GM18861 (cell line): Measurements from ENCODE around the gene RASSF7.
"Not testable (repeated sequence)": the region's sequence is repeated elsewhere in the genome, so short reads cannot be mapped to it uniquely, and the experiment has no call there.

Experiments
- ATAC-seq: cut with Tn5 transposase; IDR thresholded peaks from one replicate; pipeline ENCODE4 v1.9.1; 2021; ENCODE audit not compliant: unreplicated experiment

The RASSF7 gene, protein sequence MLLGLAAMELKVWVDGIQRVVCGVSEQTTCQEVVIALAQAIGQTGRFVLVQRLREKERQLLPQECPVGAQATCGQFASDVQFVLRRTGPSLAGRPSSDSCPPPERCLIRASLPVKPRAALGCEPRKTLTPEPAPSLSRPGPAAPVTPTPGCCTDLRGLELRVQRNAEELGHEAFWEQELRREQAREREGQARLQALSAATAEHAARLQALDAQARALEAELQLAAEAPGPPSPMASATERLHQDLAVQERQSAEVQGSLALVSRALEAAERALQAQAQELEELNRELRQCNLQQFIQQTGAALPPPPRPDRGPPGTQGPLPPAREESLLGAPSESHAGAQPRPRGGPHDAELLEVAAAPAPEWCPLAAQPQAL

DNA sequence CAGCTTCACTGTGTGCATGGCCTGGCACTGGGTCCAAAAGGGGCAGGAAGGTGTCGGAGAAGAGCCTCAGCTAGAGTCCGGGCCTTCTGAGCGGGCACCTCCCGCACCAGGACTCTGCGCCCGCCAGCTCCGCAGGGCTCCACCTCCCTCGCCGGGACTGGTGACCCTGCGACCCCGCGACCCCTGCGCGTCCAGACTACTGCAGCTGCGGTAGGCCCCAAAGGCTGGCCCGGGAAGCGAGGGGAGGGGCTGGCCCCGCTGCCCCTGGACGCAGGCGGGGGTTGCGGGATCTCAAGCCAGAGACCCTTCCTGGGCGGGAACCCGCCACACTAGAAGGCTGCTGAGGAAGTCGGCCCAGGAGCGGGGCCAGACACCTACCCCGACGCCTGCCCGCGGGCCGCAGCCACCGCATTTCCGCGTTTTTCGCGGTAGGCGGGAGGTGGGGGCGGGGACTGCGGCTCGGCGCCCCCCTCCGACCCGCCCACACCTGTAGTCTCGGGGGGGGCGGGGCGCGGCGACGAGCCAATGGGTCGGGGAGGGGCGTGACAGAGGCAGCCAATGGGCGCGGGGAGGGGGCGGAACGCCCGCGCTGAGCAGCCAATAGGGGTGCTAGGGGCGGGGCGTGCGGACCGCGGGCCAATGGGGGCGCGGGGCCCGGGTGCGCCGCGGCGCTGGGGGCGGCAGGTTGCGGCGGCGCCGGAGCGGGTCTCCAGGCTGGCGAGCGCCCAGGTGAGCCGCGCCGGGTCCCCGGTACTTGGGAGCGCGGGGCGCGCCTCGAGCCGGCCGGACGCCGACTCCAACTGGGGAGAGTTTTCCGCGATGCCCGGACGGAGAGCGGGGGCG lies at the start of gene RASSF7, which contains the start of gene LMNTD2:
TSS of gene RASSF7 (plus strand) at position 666 of the 843 bp plus-strand sequence. CDS start 799 bp downstream, outside the sequence.
TSS of gene LMNTD2 (minus strand) at position 434 of the 843 bp plus-strand sequence. CDS start at position 412, 22 bp downstream.
- peak; percentile 57 for ATAC-seq

DNA sequence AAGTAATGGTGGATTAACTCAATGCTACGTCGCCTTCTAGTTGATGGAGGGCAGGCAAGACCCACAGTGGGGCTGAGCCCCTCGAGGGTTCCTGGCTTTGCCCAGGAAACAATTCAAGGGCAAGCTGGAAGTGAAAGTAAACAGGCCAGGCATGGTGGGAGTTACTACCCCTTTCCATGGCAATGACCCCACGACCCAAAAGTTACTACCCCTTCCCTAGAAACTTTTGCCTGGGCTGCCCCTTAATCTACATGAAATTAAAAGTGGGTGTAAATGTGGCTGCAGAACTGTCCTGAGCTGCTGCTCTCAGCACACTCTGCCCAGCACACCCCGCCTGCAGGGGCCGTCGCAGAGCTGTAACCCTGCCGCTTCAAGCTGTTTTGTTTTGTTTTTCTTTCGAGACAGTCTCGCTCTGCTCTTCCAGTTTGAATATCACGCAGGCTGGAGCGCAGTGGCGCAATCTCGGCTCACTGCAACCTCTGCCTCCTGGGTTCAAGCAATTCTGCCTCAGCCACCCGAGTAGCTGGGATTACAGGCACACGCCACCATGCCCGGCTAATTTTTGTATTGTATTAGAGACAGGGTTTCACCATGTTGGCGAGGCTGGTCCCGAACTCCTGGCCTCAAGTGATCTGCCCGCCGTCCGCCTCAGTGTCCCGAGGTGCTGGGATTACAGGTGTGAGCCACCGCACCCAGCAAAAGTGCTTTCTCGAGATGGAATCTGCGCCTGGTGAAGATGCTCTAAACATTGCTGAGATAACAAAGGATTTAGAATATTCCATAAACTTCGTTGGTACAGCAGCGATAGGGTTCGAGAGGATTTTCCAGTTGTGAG lies 47.8 kb upstream of the RASSF7 start:
- no peak for ATAC-seq

DNA sequence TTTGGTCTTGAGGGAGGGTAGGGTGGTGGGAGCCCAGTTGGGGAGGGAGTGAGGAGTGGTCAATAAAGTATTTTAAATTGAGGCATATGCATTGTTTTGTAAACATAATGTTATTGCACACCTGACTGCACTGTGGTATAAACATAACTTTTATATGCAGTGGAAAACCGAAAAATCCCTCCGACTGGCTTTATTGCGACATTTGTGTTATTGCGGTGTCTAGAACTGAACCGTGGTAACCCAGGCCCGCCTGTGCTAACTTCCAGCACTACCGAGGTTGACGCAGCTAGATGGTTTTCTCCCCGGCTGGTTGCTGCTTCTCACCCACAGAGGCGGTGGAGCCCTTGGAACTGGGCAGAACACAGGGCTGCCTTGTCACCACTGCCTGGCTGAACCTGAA lies 46.2 kb upstream of the RASSF7 start:
- ATAC-seq = no peak

DNA sequence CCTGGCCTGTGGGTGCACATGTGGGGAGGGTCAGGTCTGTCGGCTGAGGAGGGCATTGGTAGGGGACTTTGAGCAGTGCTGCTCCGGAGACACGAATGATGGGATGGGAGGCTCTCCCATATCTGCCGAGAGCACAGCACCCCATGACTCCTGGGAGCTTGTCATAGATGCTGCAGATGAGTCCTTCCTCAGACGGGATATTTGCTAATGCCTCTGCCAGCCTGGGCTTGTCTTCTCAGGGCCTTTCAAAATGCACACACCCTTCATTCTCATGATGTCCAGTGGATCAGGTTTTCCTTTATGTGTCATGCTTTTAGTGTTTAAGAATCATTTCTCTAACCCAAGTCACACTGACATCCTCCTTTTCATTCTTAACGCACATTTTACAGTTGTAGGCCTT lies 45.6 kb upstream of the RASSF7 start:
- ATAC-seq = no peak

DNA sequence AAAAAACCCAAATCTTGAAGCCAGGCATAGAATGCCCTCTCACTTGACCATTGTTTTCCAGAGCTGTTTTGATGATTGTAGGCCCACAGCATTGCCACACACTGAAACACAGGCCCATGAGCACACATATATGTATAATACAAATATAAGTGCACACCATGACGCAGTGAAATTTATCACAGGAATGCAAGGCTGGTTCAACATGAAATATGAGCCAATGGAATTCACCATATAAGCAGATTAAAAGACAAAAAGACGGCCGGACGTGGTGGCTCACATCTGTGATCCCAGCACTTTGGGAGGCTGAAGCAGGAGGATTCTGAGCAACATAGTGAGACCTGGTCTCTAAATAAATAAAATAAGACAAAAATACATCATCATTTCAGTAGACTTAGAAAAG lies 44.4 kb upstream of the RASSF7 start:
- no peak for ATAC-seq

DNA sequence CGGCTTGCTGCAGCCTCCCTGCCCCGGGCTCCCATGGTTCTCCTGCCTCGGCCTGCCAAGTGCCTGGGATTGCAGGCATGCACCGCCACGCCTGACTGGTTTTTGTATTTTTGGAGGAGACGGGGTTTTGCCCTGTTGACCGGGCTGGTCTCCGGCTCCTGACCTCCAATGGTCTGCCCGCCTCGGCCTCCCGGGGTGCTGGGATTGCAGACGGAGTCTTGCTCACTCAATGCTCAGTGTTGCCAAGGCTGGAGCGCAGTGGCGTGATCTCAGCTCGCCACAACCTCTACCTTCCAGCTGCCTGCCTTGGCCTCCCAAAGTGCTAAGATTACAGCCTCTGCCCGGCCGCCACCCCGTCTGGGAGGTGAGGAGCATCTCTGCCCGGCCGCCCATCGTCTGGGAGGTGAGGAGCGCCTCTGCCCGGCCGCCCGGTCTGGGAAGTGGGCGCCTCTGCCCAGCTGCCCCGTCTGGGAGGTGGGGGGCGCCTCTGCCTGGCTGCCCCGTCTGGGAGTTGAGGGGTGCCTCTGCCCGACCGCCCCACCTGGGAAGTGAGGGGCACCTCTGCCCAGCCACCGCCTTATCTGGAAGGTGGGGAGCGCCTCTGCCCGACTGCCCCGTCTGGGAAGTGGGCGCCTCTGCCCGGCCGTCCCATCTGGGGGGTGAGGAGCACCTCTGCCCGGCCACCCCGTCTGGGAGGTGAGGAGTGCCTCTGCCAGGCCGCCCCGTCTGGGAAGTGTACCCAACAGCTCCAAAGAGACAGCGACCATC lies 43.7 kb upstream of the RASSF7 start:
- ATAC-seq = not testable (repeated sequence)

DNA sequence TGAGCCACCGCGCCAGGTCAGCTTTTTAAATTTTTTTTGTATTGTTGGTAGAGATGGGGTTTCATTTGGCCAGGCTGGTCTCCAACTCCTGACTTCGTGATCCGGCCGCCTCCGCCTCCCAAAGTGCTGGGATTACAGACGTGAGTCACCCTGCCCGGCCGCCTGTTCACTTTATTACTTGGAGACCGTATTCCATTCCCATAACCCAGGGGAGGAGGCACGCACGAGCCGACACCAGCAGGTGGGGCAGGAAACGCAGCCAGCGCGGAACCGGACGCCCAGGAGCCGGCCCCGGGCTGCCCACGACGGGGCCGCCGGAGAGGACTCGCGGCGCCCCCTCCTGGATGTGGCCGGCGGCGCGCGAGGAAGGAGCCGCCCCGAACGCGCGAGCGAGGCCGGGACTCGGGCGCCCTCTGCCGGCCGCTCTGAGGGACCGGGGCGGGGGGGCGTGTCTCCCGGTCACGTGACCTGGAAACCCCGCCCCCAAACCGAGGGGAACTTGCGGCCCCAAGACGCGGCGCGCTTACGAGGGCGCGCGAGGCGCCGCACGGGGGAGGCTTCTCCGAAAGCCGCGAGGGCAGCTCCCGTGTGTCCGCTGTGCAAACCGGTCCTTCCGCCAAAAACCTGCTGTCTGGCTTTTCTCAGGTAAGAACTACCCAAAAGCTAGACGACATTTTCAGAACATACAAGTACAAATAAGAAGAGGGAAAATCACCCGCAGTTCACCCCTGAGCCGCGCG lies 42.1 kb upstream of the RASSF7 start:
- ATAC-seq = peak; percentile 73

DNA sequence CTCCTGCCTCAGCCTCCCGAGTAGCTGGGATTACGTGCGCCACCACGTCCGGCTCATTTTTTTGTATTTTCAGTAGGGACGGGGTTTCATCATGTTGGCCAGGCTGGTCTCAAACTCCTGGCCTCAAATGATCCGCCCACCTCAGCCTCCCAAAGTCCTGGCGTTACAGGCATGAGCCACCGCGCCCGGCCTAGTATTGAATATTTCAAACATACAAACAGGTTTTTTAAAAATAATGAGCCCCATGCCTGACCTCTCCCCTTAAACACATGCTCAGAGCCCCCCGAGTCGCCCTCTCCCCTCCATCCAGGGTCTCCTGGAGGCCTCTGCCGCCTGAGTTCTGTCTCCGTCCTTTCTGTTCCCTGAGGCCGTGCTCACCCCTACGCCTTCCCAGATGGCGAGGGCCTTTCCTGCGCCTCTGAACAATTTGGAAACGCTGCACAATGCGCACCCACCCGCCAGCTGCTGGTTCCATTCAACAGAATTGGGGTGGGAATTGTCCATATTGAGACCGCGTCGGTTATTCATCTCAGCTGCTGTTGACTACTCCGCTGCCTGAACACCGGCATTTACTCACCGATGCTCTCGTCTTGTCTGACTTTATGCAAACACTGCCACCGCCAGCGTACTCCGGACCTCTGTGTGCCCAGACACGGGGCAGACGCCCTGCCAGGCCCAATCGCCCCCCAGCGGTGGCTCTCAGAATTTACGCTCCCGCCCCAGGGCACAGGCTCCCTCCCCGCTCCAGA lies 40.2 kb upstream of the RASSF7 start:
- ATAC-seq = no peak

DNA sequence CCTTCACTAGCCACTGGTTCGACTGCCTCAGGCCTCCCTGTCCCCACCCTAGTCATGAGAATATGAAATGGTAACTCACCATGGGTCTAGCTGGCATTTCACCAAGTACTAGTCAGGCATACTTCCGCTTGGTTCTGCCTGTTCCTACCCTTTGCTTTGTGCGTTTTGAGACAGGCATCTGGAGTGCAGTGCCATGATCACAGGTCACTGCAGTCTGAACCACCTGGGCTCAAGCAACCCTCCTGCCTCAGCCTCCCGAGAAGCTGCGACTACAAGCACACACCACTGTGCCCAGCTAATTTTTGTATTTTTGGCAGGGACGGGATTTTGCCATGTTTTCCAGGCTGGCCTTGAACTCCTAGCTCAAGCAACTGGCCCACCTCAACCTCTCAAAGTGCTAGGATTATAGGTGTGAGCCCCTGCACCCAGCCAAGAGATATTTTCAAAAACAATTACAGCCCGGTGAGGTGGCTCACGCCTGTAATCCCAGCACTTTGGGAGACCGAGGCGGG lies 39.5 kb upstream of the RASSF7 start:
- no peak for ATAC-seq

DNA sequence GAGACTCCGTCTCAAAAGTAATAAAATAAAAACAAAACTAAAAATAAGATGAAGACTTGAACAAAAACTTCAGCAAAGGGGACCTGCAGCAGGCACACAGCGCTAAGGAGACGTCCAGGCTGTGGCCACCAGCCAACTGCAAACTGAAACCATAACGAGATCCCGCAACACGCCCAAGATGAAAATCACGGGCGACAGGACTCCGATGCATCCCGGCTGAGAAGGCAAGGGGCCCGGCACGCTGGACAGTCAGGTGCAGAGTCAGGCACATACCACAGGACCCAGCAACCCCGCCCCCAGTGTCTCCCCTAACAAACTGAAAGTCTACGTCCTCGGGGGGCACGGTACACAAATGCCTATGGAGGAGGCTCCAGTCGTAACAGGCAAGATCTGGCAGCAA lies 34.6 kb upstream of the RASSF7 start:
- no peak for ATAC-seq

DNA sequence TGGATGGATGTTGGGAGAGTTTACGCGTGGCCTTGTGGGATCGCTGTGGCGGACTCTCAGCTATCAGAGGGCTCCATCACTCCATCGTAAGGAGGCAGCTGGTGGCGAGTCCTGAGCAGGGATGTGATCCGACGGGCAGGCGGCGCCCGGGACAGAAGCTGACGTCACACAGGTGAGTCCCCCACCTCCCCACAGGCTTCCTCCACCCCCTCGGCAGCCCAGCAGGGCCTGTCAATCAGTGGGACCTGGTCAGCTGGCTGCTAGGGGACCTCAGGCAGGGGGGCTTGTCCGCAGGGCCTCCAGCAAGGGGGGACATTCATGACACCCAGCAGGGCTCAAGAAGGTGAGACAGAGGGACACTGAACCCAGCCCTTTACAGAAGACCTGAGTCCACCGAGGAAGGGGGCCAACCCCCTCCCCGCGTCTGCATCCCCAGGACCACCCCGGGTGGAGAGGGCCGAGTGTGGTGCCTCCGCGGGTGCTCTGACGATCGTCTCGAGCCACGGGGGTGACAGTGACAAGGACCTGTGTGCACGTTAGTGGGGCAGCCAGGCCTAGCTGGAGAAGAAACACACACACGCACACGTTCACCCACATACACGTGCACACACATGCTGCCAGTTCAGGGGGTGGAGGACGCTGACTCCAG lies 32.5 kb upstream of the RASSF7 start:
- no peak for ATAC-seq

DNA sequence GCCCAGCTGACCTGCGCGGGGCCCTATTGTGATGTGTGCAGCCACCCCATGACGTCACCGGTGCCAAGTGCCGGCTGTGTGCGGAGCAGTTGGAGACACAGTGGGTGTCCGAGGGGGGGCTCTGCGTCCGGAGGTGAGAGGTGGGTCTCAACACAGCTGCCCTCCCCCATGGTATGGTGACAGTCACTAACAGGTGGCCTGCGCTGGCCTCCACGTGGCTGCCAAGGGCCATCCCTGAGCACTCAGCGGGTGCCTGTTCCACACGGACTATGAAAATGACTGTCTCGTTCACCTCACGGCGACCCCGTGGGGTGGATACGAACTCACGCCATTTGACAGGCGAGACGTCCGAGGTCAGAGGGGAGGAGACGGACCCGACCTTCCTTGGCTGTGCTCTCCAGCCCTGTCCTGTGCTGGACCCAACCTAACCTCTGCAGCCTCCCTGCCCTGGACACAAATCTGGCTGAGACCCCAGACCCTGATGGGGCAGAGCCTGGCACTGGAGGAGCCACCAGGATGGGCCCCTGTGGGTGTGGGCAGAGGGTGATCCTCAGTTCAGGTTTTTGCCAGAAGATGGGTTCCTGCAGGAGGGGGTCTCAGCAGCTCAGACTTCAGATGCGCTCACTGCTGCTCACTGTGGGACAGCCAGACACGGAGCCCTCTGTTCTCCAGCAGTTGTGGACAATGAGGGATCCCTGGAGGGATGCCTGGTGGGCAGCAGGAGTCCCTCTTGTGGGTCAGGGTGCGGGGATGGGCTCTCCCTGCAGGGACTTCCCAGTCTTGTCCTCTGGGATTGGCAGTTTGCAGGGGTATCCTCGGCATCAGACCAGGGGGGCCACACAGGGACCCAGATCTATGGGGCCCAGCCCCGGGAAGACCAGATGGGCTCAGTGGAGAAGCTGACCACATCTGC lies 31.7 kb upstream of the RASSF7 start:
- ATAC-seq = no peak

DNA sequence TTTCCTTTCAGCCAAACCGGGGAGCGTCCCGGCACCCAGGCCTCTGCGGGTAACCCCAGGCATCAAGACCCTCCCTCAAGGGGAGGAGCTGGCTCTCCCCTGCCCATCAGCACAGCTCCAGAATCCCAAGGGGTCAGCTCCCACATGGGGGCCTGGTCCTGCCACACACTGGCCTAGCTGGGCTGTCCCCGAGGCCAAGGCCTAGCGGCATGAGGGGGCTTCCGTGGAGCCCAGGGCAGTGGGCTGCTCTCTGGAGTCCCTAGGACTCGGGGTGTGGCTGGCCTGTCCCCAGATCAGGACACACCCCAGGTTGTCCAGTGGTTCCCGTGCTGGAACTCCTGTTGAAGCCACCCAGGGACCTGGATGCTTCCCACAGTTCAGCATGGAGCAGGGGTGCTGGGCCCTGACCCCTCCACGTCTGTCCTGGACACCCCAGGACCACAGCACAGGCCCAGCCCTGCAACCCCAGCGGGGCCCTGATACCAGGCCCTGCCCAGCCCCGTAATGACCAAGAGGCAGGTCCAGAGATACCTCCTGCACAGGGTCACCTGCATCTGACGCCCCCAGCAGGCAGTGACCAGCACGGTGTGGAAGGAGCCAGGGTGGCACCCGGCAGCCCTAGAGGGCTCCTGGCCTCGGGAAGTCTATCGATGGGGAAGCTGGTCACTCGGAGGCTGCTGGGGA lies 30.9 kb upstream of the RASSF7 start:
- ATAC-seq = no peak

DNA sequence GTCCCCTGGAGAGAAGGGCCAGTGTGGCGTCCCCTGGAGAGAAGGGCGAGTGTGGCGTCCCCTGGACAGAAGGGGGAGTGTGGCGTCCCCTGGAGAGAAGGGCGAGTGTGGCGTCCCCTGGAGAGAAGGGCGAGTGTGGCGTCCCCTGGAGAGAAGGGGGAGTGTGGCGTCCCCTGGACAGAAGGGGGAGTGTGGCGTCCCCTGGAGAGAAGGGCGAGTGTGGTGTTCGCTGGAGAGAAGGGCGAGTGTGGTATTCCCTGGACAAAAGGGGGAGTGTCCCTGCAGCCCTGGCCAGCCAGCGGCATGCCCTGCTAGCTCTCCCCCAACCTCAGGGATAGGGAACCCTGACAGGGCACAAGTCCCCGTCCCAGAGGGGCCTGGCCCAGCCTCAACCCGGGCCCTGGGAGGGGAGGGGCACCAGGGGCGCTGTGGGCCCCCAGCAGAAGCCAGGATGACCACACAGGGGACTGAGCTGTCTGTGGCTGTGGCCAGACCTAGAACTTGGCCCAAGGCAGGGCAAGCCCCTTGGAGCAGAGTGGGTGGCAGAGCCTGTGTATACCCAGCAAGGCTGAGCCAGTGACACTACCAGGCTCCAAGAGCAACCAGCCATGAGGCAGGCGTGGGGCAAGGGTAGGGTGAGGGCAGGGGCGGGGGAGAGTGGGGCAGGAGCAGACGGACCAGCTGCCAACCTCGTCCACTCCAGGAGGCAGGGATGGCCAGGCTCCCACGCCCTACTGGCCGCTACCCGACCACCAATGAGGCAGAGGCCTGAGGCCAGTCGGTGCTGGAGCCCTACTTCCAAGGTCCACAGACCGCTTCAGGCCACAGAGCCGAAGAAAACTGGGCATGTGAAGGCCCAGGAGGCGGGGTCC lies 29.6 kb upstream of the RASSF7 start:
- ATAC-seq = no peak

DNA sequence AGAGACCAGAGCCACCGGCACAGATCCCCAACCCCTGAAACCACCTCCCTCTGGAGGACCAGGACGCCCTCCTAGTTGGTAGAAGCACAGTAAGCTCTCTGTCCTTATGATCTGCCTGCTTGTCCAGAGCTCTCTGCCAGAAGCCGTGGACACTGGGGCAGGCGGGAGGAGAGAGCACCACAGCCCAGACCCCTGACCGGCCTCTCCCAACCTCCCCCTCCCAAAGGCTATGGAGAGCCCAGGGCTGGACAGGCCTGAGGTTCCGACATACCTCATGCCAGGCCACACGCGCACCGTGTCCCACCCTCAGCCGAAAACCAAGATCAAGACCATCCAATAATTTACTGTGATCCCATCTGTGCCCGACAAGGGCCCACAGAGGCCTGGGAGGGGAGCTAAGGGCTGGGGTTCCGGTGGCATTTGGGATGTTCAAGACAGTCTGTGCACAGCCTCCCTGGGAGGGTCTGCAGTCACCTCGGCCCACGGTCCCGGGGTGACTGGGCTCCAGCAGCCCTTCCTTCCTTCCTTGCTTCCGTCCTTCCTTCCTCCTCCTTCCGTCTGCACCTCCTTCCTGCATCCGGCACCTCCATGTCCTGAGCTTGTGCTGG lies 28.7 kb upstream of the RASSF7 start:
- no peak for ATAC-seq
